Liver (tissue), 9 donors: ENCODE measurements around the gene LPAR1. TPM values are rescaled to one million over a fixed set of nuclear protein-coding genes. Genes with fewer than 3 reads are reported as not detected.

Experiments
- DNase-seq: peaks from one replicate; pipeline ENCODE4 v3.0.0-alpha.2; 2017; ENCODE audit warnings: low spot score
- H3K27ac ChIP-seq, 2 donors: one replicate each; pipeline ENCODE4 v1.7.0; 2013; ENCODE audit warnings: inconsistent platforms in 2 of 2, low read length in 2 of 2, control low read depth in 1 of 2, low read depth in 1 of 2, mild to moderate bottlenecking in 1 of 2
- H3K27me3 ChIP-seq, 4 donors: one replicate each; pipeline versions ENCODE4 v1.6.1 to v1.7.0; 2013; ENCODE audit warnings: low read length in 3 of 4, inconsistent platforms in 1 of 4, mild to moderate bottlenecking in 1 of 4, moderate library complexity in 1 of 4; ENCODE audit not compliant: control insufficient read depth in 4 of 4, insufficient read depth in 4 of 4
- H3K36me3 ChIP-seq, 4 donors: one replicate each; pipeline versions ENCODE4 v1.6.1 to v1.7.0; 2013; ENCODE audit warnings: low read length in 3 of 4, mild to moderate bottlenecking in 3 of 4, low read depth in 1 of 4, moderate library complexity in 1 of 4; ENCODE audit not compliant: control insufficient read depth in 4 of 4, insufficient read depth in 3 of 4
- H3K4me1 ChIP-seq, 4 donors: one replicate each; pipeline versions ENCODE4 v1.6.1 to v1.7.0; 2013; ENCODE audit warnings: low read length in 3 of 4, mild to moderate bottlenecking in 3 of 4, moderate library complexity in 1 of 4; ENCODE audit not compliant: control insufficient read depth in 4 of 4, insufficient read depth in 4 of 4
- H3K4me3 ChIP-seq, 3 donors: one replicate each; pipeline versions ENCODE4 v1.6.1 to v1.7.0; 2013; ENCODE audit warnings: low read length in 3 of 3, control low read depth in 1 of 3, low read depth in 1 of 3, mild to moderate bottlenecking in 1 of 3
- H3K9ac ChIP-seq, 2 donors: one replicate each; pipeline ENCODE4 v1.7.0; 2013; ENCODE audit warnings: low read length in 2 of 2, mild to moderate bottlenecking in 2 of 2, moderate library complexity in 2 of 2, control low read depth in 1 of 2, low read depth in 1 of 2
- H3K9me3 ChIP-seq, 4 donors: one replicate each; pipeline versions ENCODE4 v1.6.1 to v1.7.0; 2013; ENCODE audit warnings: low read length in 3 of 4; ENCODE audit not compliant: control insufficient read depth in 4 of 4
- ATF3 ChIP-seq: IDR thresholded peaks from 2 replicates; pipeline ENCODE4 v1.6.1; 2016; ENCODE audit warnings: antibody characterized with exemption
- FOXA1 ChIP-seq: IDR thresholded peaks from 2 replicates; pipeline ENCODE4 v1.6.1; 2016; ENCODE audit warnings: antibody characterized with exemption
- FOXA2 ChIP-seq: IDR thresholded peaks from 2 replicates; pipeline ENCODE4 v1.6.1; 2016; ENCODE audit warnings: antibody characterized with exemption
- GABPA ChIP-seq, 2 donors: IDR thresholded peaks in 1 of 2; conservative IDR thresholded peaks in 1 of 2; 2 replicates each; pipeline ENCODE4 v1.6.1; 2016; ENCODE audit warnings: antibody characterized with exemption in 2 of 2, mild to moderate bottlenecking in 1 of 2, moderate library complexity in 1 of 2
- HNF4A ChIP-seq, 2 donors: conservative IDR thresholded peaks; 2 replicates each; pipeline ENCODE4 v1.6.1; 2016; ENCODE audit warnings: antibody characterized with exemption in 2 of 2, mild to moderate bottlenecking in 2 of 2
- HNF4G ChIP-seq: IDR thresholded peaks from 2 replicates; pipeline ENCODE4 v1.6.1; 2016; ENCODE audit warnings: antibody characterized with exemption
- JUND ChIP-seq, 2 donors: IDR thresholded peaks; 2 replicates each; pipeline ENCODE4 v1.6.1; 2016; ENCODE audit warnings: antibody characterized with exemption in 2 of 2
- NR2F2 ChIP-seq: IDR thresholded peaks from 2 replicates; pipeline ENCODE4 v1.6.1; 2016; ENCODE audit warnings: antibody characterized with exemption
- REST ChIP-seq: IDR thresholded peaks from 2 replicates; pipeline ENCODE4 v1.6.1; 2016; ENCODE audit warnings: antibody characterized with exemption, mild to moderate bottlenecking
- RXRA ChIP-seq, 2 donors: IDR thresholded peaks; 2 replicates each; pipeline ENCODE4 v1.6.1; 2017 to 2018; ENCODE audit warnings: antibody characterized with exemption in 2 of 2, mild to moderate bottlenecking in 1 of 2
- SP1 ChIP-seq: IDR thresholded peaks from 2 replicates; pipeline ENCODE4 v1.6.1; 2018; ENCODE audit warnings: antibody characterized with exemption, mild to moderate bottlenecking
- TAF1 ChIP-seq: conservative IDR thresholded peaks from 2 replicates; pipeline ENCODE4 v1.6.1; 2016; ENCODE audit warnings: antibody characterized with exemption, mild to moderate bottlenecking
- YY1 ChIP-seq: IDR thresholded peaks from 2 replicates; pipeline ENCODE4 v1.6.1; 2016; ENCODE audit warnings: antibody characterized with exemption, mild to moderate bottlenecking
- ZBTB33 ChIP-seq: IDR thresholded peaks from 2 replicates; pipeline ENCODE4 v1.6.1; 2016; ENCODE audit warnings: antibody characterized with exemption
- WGBS: extraction: QIAGEN DNeasy Blood & Tissue Kit; methylation state at CpG from one replicate; pipeline ENCODE4 v1.1.7; 2013; 5-methylcytosine and 5-hydroxymethylcytosine counted together
- polyA plus RNA-seq, 2 donors: library from polyadenylated mRNA; stranded (reverse) in 1 of 2; unstranded in 1 of 2; fragments of 200-250 nt in 1 of 2; fragments of >200 nt in 1 of 2; fragmentation: Nextera tagmentation in 1 of 2; extraction: Ambion mirVana in 1 of 2; gene quantifications; one replicate each; pipeline versions ENCODE4 v1.2.1 to v1.2.3, GENCODE V29; 2013 to 2015
- total RNA-seq, 2 donors: library from RNA; depleted of rRNA; stranded (reverse); fragments of >200 nt; gene quantifications; one replicate each; pipeline ENCODE4 v1.2.3, GENCODE V29; 2014
- TF ChIP-seq, protein P1 (sequence below): fragments of 150-350 bp; IDR thresholded peaks from 2 replicates; pipeline ENCODE4 v1.5.1; 2017; ENCODE audit warnings: improper control_type of control experiment, low read depth, low read length; ENCODE audit not compliant: missing input control
- TF ChIP-seq, protein P2 (sequence below): IDR thresholded peaks from 2 replicates; pipeline ENCODE4 v1.6.1; 2016; ENCODE audit warnings: antibody characterized with exemption
- donor health status: healthy.
- donor health status: healthy.
- donor health status: healthy.
- donor health status: healthy.
- donor health status: healthy.

The LPAR1 gene
- total and polyA plus RNA-seq, 4 donors: 0.51 to 3.6 (median 1.1) TPM

DNA sequence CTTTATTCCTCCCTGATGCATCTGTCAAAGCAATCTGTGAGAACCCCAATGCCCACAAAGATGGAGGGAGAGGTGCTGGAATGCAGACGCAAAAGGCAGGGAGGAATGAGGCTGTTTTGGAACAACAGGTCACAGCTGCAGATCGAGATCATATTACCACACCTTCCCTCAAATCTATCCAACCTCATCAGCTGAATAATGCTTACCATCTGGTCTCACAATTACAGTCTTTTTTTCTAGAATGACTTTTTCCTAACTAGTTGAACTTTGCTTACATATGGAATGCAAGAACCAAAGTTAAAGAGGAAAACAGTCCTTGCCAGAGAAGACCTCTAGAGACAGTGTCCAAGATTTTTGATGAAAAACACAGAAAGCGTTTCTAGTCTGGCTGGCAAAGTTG lies 158.1 kb downstream of the LPAR1 start (continued):
- TF ChIP-seq, protein P1, sequence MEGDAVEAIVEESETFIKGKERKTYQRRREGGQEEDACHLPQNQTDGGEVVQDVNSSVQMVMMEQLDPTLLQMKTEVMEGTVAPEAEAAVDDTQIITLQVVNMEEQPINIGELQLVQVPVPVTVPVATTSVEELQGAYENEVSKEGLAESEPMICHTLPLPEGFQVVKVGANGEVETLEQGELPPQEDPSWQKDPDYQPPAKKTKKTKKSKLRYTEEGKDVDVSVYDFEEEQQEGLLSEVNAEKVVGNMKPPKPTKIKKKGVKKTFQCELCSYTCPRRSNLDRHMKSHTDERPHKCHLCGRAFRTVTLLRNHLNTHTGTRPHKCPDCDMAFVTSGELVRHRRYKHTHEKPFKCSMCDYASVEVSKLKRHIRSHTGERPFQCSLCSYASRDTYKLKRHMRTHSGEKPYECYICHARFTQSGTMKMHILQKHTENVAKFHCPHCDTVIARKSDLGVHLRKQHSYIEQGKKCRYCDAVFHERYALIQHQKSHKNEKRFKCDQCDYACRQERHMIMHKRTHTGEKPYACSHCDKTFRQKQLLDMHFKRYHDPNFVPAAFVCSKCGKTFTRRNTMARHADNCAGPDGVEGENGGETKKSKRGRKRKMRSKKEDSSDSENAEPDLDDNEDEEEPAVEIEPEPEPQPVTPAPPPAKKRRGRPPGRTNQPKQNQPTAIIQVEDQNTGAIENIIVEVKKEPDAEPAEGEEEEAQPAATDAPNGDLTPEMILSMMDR: no peak
- no peak for TF ChIP-seq TAF1
- TF ChIP-seq REST: no peak
- no peak for TF ChIP-seq FOXA2
- no peak for TF ChIP-seq HNF4A (conservative IDR thresholded peaks at IDR 0.05)
- TF ChIP-seq GABPA (IDR thresholded peaks at IDR 0.05 in 1 of 2, conservative IDR thresholded peaks at IDR 0.05 in 1 of 2): no peak
- no peak for TF ChIP-seq YY1

GRCh38 chr9:110877374-110877773 lies 160.9 kb downstream of the LPAR1 start:
- Histone ChIP-seq H3K4me1 (no peaks in the 10 kb centered on the region), H3K9ac (no peak overlapping the region), H3K4me3 (no peak overlapping the region), H3K36me3 (no peaks in the 10 kb centered on the region), H3K27me3 (peaks cover 0 to 3% (median 0%) of the 10 kb centered on the region in 4 donors), H3K9me3 (no peaks in the 10 kb centered on the region), H3K27ac (no peak overlapping the region)
- no peak for TF ChIP-seq JUND (IDR thresholded peaks at IDR 0.05)
- TF ChIP-seq, protein P2, sequence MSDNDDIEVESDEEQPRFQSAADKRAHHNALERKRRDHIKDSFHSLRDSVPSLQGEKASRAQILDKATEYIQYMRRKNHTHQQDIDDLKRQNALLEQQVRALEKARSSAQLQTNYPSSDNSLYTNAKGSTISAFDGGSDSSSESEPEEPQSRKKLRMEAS: no peak
- no peak for TF ChIP-seq YY1
- TF ChIP-seq TAF1: no peak
- TF ChIP-seq FOXA1: no peak
- TF ChIP-seq SP1: no peak
- no peak for DNase-seq

GRCh38 chr9:110876929-110877328 lies 161.3 kb downstream of the LPAR1 start:
- no peak overlapping the region for H3K4me3 ChIP-seq
- WGBS: 92% methylated on average over 3 of the region's 3 CpGs
- H3K9ac ChIP-seq: no peak overlapping the region
- TF ChIP-seq HNF4A (conservative IDR thresholded peaks at IDR 0.05): no peak
- TF ChIP-seq REST: no peak
- no peak for TF ChIP-seq TAF1
- TF ChIP-seq JUND (IDR thresholded peaks at IDR 0.05): no peak
- TF ChIP-seq ZBTB33: no peak
- no peak for TF ChIP-seq HNF4G
- TF ChIP-seq YY1: no peak
- no peak for TF ChIP-seq RXRA (IDR thresholded peaks at IDR 0.05)
- TF ChIP-seq ATF3: no peak
- no peak for TF ChIP-seq FOXA1
- no peak for TF ChIP-seq NR2F2
- TF ChIP-seq, protein P2: no peak
- TF ChIP-seq, protein P1: no peak
- no peaks in the 10 kb centered on the region for H3K4me1 ChIP-seq
- no peaks in the 10 kb centered on the region for H3K9me3 ChIP-seq
- DNase-seq: no peak
- H3K36me3 ChIP-seq: no peaks in the 10 kb centered on the region
- no peak overlapping the region for H3K27ac ChIP-seq
- H3K27me3 ChIP-seq: peaks cover 0 to 3% (median 0%) of the 10 kb centered on the region in 4 donors
